Motor neuron (in vitro differentiated cells): Measurements from ENCODE around the gene RNF224. TPM values are rescaled to one million over a fixed set of nuclear protein-coding genes. Genes with fewer than 3 reads are reported as not detected.
A peak's percentile ranks its signal among the peaks of the same experiment; 100 is the strongest.

ENCODE experiments used
- ATAC-seq, 8 experiments: fragments of 200-7000 bp; cut with Tn5 transposase; replicated peaks in 6 of 8; 2 replicates each; pipeline ENCODE4 v1.8.0; 2021; ENCODE audit warnings: mild to moderate bottlenecking in 8 of 8, moderate library complexity in 8 of 8
- H3K27ac ChIP-seq, 2 donors: fragments of 250-450 bp; sonication (Bioruptor Pico); 2 replicates each; pipeline ENCODE4 v1.9.0; 2021; ENCODE audit warnings: antibody characterized with exemption in 2 of 2, mild to moderate bottlenecking in 2 of 2, moderate library complexity in 1 of 2
- H3K4me1 ChIP-seq, 2 donors: fragments of 250-450 bp; sonication (Bioruptor Pico); replicated peaks in 1 of 2; 2 replicates each; pipeline ENCODE4 v1.6.1; 2021; ENCODE audit warnings: antibody characterized with exemption in 2 of 2, mild to moderate bottlenecking in 2 of 2, moderate library complexity in 1 of 2
- H3K4me3 ChIP-seq, 5 donors: fragments of 250-450 bp; sonication (Bioruptor Pico); 2 replicates each; pipeline ENCODE4 v1.9.0; 2021; ENCODE audit warnings: antibody characterized with exemption in 5 of 5, mild to moderate bottlenecking in 5 of 5, moderate library complexity in 4 of 5
- WGBS, 10 experiments: fragments of 450-650 bp; shearing (Covaris generic); methylation state at CpG; one replicate each; pipeline ENCODE4 v1.0.0; 2022; 5-methylcytosine and 5-hydroxymethylcytosine counted together
- in situ Hi-C, 9 experiments: fragments of 400-800 bp; cut with MboI; loops; one replicate each; pipeline ENCODE4 v1.15.0; 2021; ENCODE audit warnings: low sequenced_read_pairs in 9 of 9, low pct_unique_long_range_greater_than_20kb in 2 of 9; ENCODE audit not compliant: unreplicated experiment in 9 of 9
- total RNA-seq, 8 experiments: library from RNA; unstranded; fragments of 300-600 nt; gene quantifications; 2 replicates each; pipeline versions ENCODE4 v1.2.3 to v1.2.4, GENCODE V29; 2022

Gene RNF224
- total RNA-seq, 8 experiments from 2014 or later = 0.23 to 1.1 (median 0.46) TPM

- in situ Hi-C loops = no loop called here
- H3K4me3 ChIP-seq = peak overlapping the region; percentile 59 to 88 (median 80)
- H3K4me1 ChIP-seq = peaks cover 3 to 19% of the 10 kb centered on the region in 2 donors
- no peak overlapping the region for H3K27ac ChIP-seq
- no CpG with 5 or more reads among the region's 14 CpGs for WGBS, 10 experiments
- no peak for ATAC-seq
Observed at GRCh38 chr9:137221095-137221505, 6.2 kb upstream of the RNF224 start.

GRCh38 chr9:137221506-137222111, 5.7 kb upstream of the RNF224 start:
- peaks cover 3 to 19% of the 10 kb centered on the region in 2 donors for H3K4me1 ChIP-seq
- H3K4me3 ChIP-seq = peak overlapping the region; percentile 59 to 88 (median 80)
- H3K27ac ChIP-seq = peak overlapping the region; percentile 46 to 55

GRCh38 chr9:137222190-137223077, 4.9 kb upstream of the RNF224 start, which contains the start of gene RNF208:
Gene RNF208, minus strand, starts transcription at chr9:137222240. Its CDS starts 1,028 bp downstream, at chr9:137221212.
- Histone ChIP-seq H3K4me3 (peak within 1 kb of the TSS; percentile 59 to 88 (median 80)), H3K27ac (peak within 1 kb of the TSS; percentile 46 to 55), H3K4me1 (peaks cover 3 to 16% of the 10 kb centered on the region in 2 donors)
- in situ Hi-C loops = no loop called here
- ATAC-seq = peak in 5 of 8 experiments; percentile 10 to 27 (median 20)
- 28 to 37% methylated on average over 5 to 7 of the region's 88 CpGs; no CpG with 5 or more reads in 8 of the 10 experiments for WGBS, 10 experiments

More at GRCh38 chr9:137221506-137222111, 5.7 kb upstream of the RNF224 start:
- in situ Hi-C loops = no loop called here
- WGBS, 10 experiments = no CpG with 5 or more reads among the region's 61 CpGs
- no peak for ATAC-seq

- H3K27ac ChIP-seq = peak overlapping the region; percentile 46 to 70
- ATAC-seq = peak; percentile 76 to 85 (median 82)
- in situ Hi-C loops = no loop called here
- 0 to 3% methylated on average over 1 to 6 of the region's 63 CpGs; no CpG with 5 or more reads in 8 of the 10 experiments for WGBS, 10 experiments
- peak overlapping the region; percentile 59 to 88 (median 80) for H3K4me3 ChIP-seq
- H3K4me1 ChIP-seq = peaks cover 3 to 16% of the 10 kb centered on the region in 2 donors
Observed at GRCh38 chr9:137223078-137223970, 4.0 kb upstream of the RNF224 start.

- Histone ChIP-seq H3K27ac (no peak within 1 kb of the TSS), H3K4me1 (peaks cover 3 to 16% of the 10 kb centered on the region in 2 donors), H3K4me3 (peak within 1 kb of the TSS; percentile 59 to 88 (median 80))
- no peak for ATAC-seq
- in situ Hi-C loops = loop anchor here in 1 of 9 experiments (25.0 kb wide), 1 partner anchor 113 kb away; the partner anchor contains the start of gene DPP7
- 40 to 43% (median 42%) methylated on average over 1 to 3 of the region's 23 CpGs; no CpG with 5 or more reads in 7 of the 10 experiments for WGBS, 10 experiments
Observed at GRCh38 chr9:137224830-137225694, 2.2 kb upstream of the RNF224 start, which contains the start of gene CYSRT1. Gene CYSRT1, plus strand, starts transcription at chr9:137225174. Its CDS starts 448 bp downstream, at chr9:137225622.

DNA sequence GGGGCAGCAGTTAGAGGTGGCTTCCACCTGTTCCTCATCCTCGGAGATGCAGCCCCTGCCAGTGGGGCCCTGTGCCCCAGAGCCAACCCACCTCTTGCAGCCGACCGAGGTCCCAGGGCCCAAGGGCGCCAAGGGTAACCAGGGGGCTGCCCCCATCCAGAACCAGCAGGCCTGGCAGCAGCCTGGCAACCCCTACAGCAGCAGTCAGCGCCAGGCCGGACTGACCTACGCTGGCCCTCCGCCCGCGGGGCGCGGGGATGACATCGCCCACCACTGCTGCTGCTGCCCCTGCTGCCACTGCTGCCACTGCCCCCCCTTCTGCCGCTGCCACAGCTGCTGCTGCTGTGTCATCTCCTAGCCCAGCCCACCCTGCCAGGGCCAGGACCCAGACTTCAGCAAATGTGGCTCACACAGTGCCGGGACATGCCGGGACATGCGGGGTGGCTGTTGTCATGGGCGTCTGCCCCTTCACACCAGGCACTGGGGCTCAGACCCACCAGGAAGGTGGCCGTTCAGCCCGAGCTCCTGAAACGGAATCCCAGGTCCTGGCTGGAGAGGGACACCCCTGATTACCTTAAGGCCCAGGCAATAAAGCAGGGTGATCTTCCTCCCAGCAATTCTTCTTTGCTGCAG, 1.5 kb upstream of the RNF224 start:
- in situ Hi-C loops = loop anchor here in 1 of 9 experiments (25.0 kb wide), 1 partner anchor 114 kb away; the partner anchor contains the start of gene DPP7
- ATAC-seq = no peak
- 20 to 80% (median 65%) methylated on average over 1 to 13 of the region's 21 CpGs; no CpG with 5 or more reads in 6 of the 10 experiments for WGBS, 10 experiments

GRCh38 chr9:137226338-137227053, 806 bp upstream of the RNF224 start:
- ATAC-seq = no peak
- Histone ChIP-seq H3K4me3 (no peak overlapping the region), H3K4me1 (peaks cover 3 to 12% of the 10 kb centered on the region in 2 donors), H3K27ac (no peak overlapping the region)
- WGBS, 10 experiments = 38 to 97% (median 60%) methylated on average over 1 to 5 of the region's 18 CpGs; no CpG with 5 or more reads in 3 of the 10 experiments
- in situ Hi-C loops = loop anchor here in 1 of 9 experiments (25.0 kb wide), 1 partner anchor 114 kb away; the partner anchor contains the start of gene DPP7

More for the DNA sequence above, 1.5 kb upstream of the RNF224 start:
- no peak overlapping the region for H3K4me3 ChIP-seq
- no peak overlapping the region for H3K27ac ChIP-seq
- peaks cover 3 to 14% of the 10 kb centered on the region in 2 donors for H3K4me1 ChIP-seq

DNA sequence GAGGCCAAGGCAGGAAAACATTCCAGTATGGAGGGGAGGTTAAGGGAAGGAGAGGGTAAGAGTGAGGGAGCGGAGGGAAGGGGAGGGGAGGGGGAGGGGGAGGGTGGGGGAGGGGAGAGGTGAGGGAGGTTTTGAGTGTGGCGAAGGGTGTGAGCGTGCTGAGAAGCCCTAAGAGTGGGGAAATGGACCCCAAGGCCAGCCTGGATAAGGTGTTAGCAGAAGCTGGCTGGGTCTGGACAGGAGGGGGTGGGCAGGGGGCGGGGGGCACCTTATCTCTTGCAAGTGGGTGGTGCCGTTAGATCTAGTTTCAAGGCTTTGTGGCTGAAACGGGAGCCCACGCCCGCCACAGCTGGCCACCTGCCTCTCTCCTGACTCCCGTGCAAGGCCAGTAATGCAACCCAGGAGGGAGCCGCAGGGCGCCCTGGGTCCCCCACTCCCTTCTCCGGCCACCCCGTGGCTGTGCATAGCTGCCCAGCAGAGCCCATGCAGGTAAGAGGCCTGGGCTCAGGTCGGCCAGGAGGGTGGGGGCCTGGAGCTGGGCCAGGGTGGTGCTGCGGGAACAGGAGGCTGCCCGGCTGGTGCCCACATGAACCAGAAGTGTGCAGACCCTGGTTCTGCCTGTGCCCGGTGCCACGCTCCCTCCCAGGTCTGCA, 677 bp downstream of the RNF224 start:
- Histone ChIP-seq H3K4me1 (peaks cover 3 to 4% of the 10 kb centered on the region in 2 donors), H3K4me3 (no peak overlapping the region), H3K27ac (no peak overlapping the region)
- WGBS, 10 experiments = no CpG with 5 or more reads among the region's 18 CpGs
- ATAC-seq = no peak
- in situ Hi-C loops = loop anchor here in 1 of 9 experiments (25.0 kb wide), 1 partner anchor 116 kb away; the partner anchor contains the start of gene DPP7

GRCh38 chr9:137228506-137228967, 1.2 kb downstream of the RNF224 start:
- in situ Hi-C loops = loop anchor here in 1 of 9 experiments (25.0 kb wide), 1 partner anchor 116 kb away; the partner anchor contains the start of gene DPP7
- no CpG with 5 or more reads among the region's 29 CpGs for whole genome bisulfite sequencing, 10 experiments
- no peak for ATAC-seq
- peaks cover 3 to 4% of the 10 kb centered on the region in 2 donors for H3K4me1 ChIP-seq
- H3K4me3 ChIP-seq = no peak overlapping the region
- H3K27ac ChIP-seq = no peak overlapping the region
